ENCODE data around the gene DDX17.

The DDX17 gene

DNA sequence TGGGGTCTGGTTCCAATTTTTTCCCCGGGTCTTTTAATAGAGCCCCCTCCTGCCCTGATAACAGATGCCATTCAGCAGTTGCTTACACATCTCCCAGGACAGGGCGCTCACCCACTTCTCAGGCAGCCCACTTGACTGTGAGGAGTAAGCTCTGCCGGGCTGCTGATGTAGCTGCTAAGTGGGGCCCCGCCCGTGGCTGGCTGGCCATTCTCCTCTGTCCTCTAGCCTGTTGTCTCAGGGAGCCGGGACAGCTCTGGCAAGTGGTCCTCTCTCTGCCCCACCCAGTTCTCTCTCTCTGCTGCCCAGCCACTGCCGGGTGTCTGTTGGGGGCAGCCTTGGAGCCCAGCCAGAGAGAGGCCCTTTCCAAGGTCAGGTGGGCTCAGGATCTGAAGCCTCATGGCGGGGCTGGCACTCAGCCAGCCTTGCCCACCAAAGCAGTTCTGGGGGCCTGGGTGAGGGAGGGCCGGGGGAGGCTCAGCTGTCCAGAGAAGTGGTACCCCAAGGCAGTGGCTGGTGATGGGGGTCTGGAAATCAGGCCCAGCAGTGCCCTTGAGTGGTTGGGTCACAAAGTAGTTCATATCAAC is 60.0 kb downstream of the DDX17 start:
- no peak overlapping the region for H3K4me3 ChIP-seq (ENCODE audit: low read length in 2 of 2)
- H3K9me3 ChIP-seq (ENCODE audit: control insufficient read depth in 2 of 2, low read length in 2 of 2): no peaks in the 10 kb centered on the region
- H3K9ac ChIP-seq (ENCODE audit: low read length in 2 of 2): no peak overlapping the region
- no peak overlapping the region for H3K27ac ChIP-seq (ENCODE audit: low read length)
- H3K27me3 ChIP-seq (ENCODE audit: control insufficient read depth in 1 of 2, insufficient read depth in 2 of 2, low read length in 2 of 2): peaks cover 10 to 20% of the 10 kb centered on the region in 2 donors
- H3K4me1 ChIP-seq (ENCODE audit: control insufficient read depth, insufficient read depth, low read length): no peaks in the 10 kb centered on the region
- H3K36me3 ChIP-seq (ENCODE audit: control insufficient read depth in 2 of 2, insufficient read depth in 2 of 2, low read length in 2 of 2): no peaks in the 10 kb centered on the region

DNA sequence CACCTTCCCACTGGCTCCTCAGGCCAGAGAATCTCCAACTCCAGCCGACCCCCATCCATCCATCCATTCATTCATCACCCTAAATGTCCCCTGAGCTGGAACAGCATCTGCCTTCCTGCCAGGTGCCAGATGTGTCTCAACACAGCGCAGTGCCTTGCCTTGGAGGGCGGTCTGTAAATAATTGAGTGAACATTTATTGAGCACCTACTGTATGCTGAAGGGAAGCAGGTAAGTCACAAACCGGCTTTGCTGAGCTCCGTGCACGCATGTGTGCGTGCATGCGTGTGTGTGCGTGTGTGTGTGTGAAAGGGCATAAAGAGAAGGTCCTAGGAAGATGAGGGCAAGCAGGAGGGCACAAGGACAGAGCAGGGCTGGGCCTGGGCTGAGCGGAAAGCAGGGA is 61.3 kb downstream of the DDX17 start:
- Histone ChIP-seq H3K9ac (ENCODE audit: low read length in 2 of 2) (no peak overlapping the region), H3K9me3 (ENCODE audit: control insufficient read depth in 2 of 2, low read length in 2 of 2) (no peaks in the 10 kb centered on the region), H3K27ac (ENCODE audit: low read length) (no peak overlapping the region), H3K4me3 (ENCODE audit: low read length in 2 of 2) (no peak overlapping the region), H3K36me3 (ENCODE audit: control insufficient read depth in 2 of 2, insufficient read depth in 2 of 2, low read length in 2 of 2) (no peaks in the 10 kb centered on the region), H3K4me1 (ENCODE audit: control insufficient read depth, insufficient read depth, low read length) (no peaks in the 10 kb centered on the region), H3K27me3 (ENCODE audit: control insufficient read depth in 1 of 2, insufficient read depth in 2 of 2, low read length in 2 of 2) (peaks cover 5 to 14% of the 10 kb centered on the region in 2 donors)

- no peaks in the 10 kb centered on the region for H3K4me1 ChIP-seq (ENCODE audit: control insufficient read depth, insufficient read depth, low read length)
- H3K9me3 ChIP-seq (ENCODE audit: control insufficient read depth in 2 of 2, low read length in 2 of 2): no peaks in the 10 kb centered on the region
- no peak overlapping the region for H3K4me3 ChIP-seq (ENCODE audit: low read length in 2 of 2)
- no peaks in the 10 kb centered on the region for H3K36me3 ChIP-seq (ENCODE audit: control insufficient read depth in 2 of 2, insufficient read depth in 2 of 2, low read length in 2 of 2)
- H3K27ac ChIP-seq (ENCODE audit: low read length): no peak overlapping the region
- peaks cover 4 to 5% of the 10 kb centered on the region in 2 donors for H3K27me3 ChIP-seq (ENCODE audit: control insufficient read depth in 1 of 2, insufficient read depth in 2 of 2, low read length in 2 of 2)
- no peak overlapping the region for H3K9ac ChIP-seq (ENCODE audit: low read length in 2 of 2)
Measured at GRCh38 chr22:38443628-38444521, 62.2 kb downstream of the DDX17 start.

- Histone ChIP-seq H3K9ac (ENCODE audit: low read length in 2 of 2) (no peak overlapping the region), H3K4me3 (ENCODE audit: low read length in 2 of 2) (no peak overlapping the region), H3K9me3 (ENCODE audit: control insufficient read depth in 2 of 2, low read length in 2 of 2) (no peaks in the 10 kb centered on the region), H3K27ac (ENCODE audit: low read length) (no peak overlapping the region), H3K27me3 (ENCODE audit: control insufficient read depth in 1 of 2, insufficient read depth in 2 of 2, low read length in 2 of 2) (peaks cover 2 to 5% of the 10 kb centered on the region in 2 donors), H3K4me1 (ENCODE audit: control insufficient read depth, insufficient read depth, low read length) (no peaks in the 10 kb centered on the region), H3K36me3 (ENCODE audit: control insufficient read depth in 2 of 2, insufficient read depth in 2 of 2, low read length in 2 of 2) (no peaks in the 10 kb centered on the region)
Measured at GRCh38 chr22:38442967-38443627, 63.0 kb downstream of the DDX17 start.

GRCh38 chr22:38441620-38442287 is 64.4 kb downstream of the DDX17 start:
- H3K4me1 ChIP-seq (ENCODE audit: control insufficient read depth, insufficient read depth, low read length): no peaks in the 10 kb centered on the region
- H3K36me3 ChIP-seq (ENCODE audit: control insufficient read depth in 2 of 2, insufficient read depth in 2 of 2, low read length in 2 of 2): no peaks in the 10 kb centered on the region
- H3K27me3 ChIP-seq (ENCODE audit: control insufficient read depth in 1 of 2, insufficient read depth in 2 of 2, low read length in 2 of 2): peaks cover 2 to 5% of the 10 kb centered on the region in 2 donors
- H3K27ac ChIP-seq (ENCODE audit: low read length): no peak overlapping the region
- no peaks in the 10 kb centered on the region for H3K9me3 ChIP-seq (ENCODE audit: control insufficient read depth in 2 of 2, low read length in 2 of 2)
- no peak overlapping the region for H3K4me3 ChIP-seq (ENCODE audit: low read length in 2 of 2)
- H3K9ac ChIP-seq (ENCODE audit: low read length in 2 of 2): no peak overlapping the region

- H3K27ac ChIP-seq (ENCODE audit: low read length): no peak overlapping the region
- H3K36me3 ChIP-seq (ENCODE audit: control insufficient read depth in 2 of 2, insufficient read depth in 2 of 2, low read length in 2 of 2): no peaks in the 10 kb centered on the region
- no peak overlapping the region for H3K4me3 ChIP-seq (ENCODE audit: low read length in 2 of 2)
- H3K9ac ChIP-seq (ENCODE audit: low read length in 2 of 2): no peak overlapping the region
- no peaks in the 10 kb centered on the region for H3K9me3 ChIP-seq (ENCODE audit: control insufficient read depth in 2 of 2, low read length in 2 of 2)
- H3K4me1 ChIP-seq (ENCODE audit: control insufficient read depth, insufficient read depth, low read length): no peaks in the 10 kb centered on the region
- H3K27me3 ChIP-seq (ENCODE audit: control insufficient read depth in 1 of 2, insufficient read depth in 2 of 2, low read length in 2 of 2): no peaks in the 10 kb centered on the region
Measured at GRCh38 chr22:38440747-38441350, 65.3 kb downstream of the DDX17 start.

DNA sequence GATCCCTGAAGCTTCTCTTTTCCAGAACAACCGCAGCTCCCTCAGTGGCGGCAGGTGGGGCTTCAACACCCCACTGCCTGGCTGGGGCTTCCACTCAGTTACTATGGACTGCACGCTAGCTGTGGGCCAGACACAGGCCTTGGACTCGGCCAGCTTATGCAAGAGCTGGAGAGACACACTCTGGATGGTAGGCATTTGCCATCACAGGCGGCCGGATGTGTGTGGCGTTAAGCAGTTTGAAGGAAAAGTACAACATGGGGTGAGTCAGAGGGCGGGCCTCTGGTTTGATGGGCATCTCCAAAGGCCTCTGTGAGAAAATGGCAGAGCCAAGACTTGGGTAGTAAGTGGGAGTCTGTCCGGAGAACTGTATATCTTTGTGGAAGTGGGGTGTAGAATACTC is 68.7 kb downstream of the DDX17 start:
- Histone ChIP-seq H3K9ac (ENCODE audit: low read length in 2 of 2) (no peak overlapping the region), H3K36me3 (ENCODE audit: control insufficient read depth in 2 of 2, insufficient read depth in 2 of 2, low read length in 2 of 2) (no peaks in the 10 kb centered on the region), H3K9me3 (ENCODE audit: control insufficient read depth in 2 of 2, low read length in 2 of 2) (no peaks in the 10 kb centered on the region), H3K27ac (ENCODE audit: low read length) (no peak overlapping the region), H3K4me3 (ENCODE audit: low read length in 2 of 2) (no peak overlapping the region), H3K27me3 (ENCODE audit: control insufficient read depth in 1 of 2, insufficient read depth in 2 of 2, low read length in 2 of 2) (peaks cover 0 to 5% of the 10 kb centered on the region in 2 donors), H3K4me1 (ENCODE audit: control insufficient read depth, insufficient read depth, low read length) (no peaks in the 10 kb centered on the region)

DNA sequence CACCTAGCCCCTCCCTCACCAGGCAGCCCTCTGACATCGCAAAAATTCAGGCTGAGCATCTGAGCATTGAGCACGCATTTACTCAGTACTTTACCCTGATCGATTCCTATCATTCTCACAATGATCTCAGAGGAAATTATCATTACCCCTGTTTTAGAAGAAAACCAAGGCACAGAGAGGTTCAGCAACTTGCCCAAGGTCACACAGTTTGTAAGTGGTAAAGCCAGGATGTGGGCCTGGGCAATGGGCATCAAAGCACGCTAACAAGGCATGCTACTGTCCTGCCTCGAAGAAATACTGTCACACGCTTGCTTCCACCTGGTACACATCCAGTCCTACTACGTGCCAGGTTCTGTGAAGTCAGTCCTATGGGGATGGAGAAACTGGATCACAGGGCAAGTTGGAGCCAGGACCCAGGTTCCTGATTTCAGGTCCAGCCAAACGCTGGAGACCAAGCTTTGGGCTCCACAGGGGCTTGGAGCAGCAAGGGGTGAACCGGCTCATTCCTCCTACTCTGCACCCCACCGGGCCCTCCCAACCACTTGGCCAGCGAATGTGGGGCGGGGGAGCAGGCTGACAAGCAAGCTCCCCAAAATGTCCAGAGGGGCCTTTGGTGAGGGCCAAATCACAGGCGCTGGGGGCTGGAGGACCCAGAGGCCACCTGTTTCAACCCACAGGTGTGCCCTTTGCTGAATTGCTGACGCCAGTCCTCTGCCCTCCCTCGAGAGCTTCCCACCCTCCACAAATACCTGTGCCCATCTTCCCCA is 69.3 kb downstream of the DDX17 start:
- Histone ChIP-seq H3K9ac (ENCODE audit: low read length in 2 of 2) (no peak overlapping the region), H3K9me3 (ENCODE audit: control insufficient read depth in 2 of 2, low read length in 2 of 2) (no peaks in the 10 kb centered on the region), H3K27ac (ENCODE audit: low read length) (no peak overlapping the region), H3K36me3 (ENCODE audit: control insufficient read depth in 2 of 2, insufficient read depth in 2 of 2, low read length in 2 of 2) (no peaks in the 10 kb centered on the region), H3K4me3 (ENCODE audit: low read length in 2 of 2) (no peak overlapping the region), H3K4me1 (ENCODE audit: control insufficient read depth, insufficient read depth, low read length) (no peaks in the 10 kb centered on the region), H3K27me3 (ENCODE audit: control insufficient read depth in 1 of 2, insufficient read depth in 2 of 2, low read length in 2 of 2) (peaks cover 0 to 5% of the 10 kb centered on the region in 2 donors)

DNA sequence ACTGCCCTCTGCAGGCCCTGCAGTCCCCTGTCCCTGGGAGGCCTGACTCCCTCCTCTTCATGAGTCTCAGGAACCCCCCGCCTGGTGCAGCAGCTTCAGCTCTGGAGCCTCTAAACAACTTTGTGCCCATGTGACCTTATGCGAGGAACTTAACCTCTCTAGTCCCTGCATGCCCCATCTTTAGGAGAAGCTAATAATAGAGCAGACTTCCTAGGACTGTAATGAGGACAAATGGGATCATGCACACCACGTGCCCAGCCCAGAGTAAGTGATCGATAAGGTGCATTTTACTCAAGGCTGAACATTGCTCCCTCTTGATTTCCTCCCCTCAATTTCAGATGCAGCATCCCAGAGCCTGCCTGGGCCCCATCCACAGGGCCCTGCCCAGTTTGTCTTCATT is 70.1 kb downstream of the DDX17 start:
- Histone ChIP-seq H3K4me1 (ENCODE audit: control insufficient read depth, insufficient read depth, low read length) (no peaks in the 10 kb centered on the region), H3K9me3 (ENCODE audit: control insufficient read depth in 2 of 2, low read length in 2 of 2) (no peaks in the 10 kb centered on the region)

DNA sequence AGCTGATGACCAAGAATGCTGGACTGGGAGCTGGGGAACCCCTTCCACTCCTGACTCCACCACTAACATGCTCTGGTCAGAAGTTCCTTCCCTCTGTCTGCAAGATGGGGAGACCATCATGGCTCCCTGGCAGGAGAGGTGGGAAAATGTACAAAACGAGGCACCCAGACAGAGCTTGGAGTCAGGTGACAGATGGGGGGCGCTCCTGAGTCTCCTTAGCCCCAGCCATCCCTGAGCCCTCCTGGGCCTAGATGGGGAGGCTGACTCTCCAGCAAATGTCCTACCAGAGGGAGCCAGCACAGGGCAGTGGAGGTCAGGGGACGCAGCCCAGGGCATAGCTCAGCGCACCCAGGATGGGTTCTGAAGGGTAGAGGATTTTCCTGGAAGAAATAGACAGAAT is 71.1 kb downstream of the DDX17 start:
- no peak overlapping the region for H3K4me3 ChIP-seq (ENCODE audit: low read length in 2 of 2)
- no peaks in the 10 kb centered on the region for H3K4me1 ChIP-seq (ENCODE audit: control insufficient read depth, insufficient read depth, low read length)
- H3K9me3 ChIP-seq (ENCODE audit: control insufficient read depth in 2 of 2, low read length in 2 of 2): no peaks in the 10 kb centered on the region
- H3K27ac ChIP-seq (ENCODE audit: low read length): no peak overlapping the region
- H3K9ac ChIP-seq (ENCODE audit: low read length in 2 of 2): no peak overlapping the region
- H3K27me3 ChIP-seq (ENCODE audit: control insufficient read depth in 1 of 2, insufficient read depth in 2 of 2, low read length in 2 of 2): peaks cover 0 to 5% of the 10 kb centered on the region in 2 donors
- H3K36me3 ChIP-seq (ENCODE audit: control insufficient read depth in 2 of 2, insufficient read depth in 2 of 2, low read length in 2 of 2): no peaks in the 10 kb centered on the region

More for the DNA sequence above, 70.1 kb downstream of the DDX17 start:
- no peak overlapping the region for H3K27ac ChIP-seq (ENCODE audit: low read length)
- H3K27me3 ChIP-seq (ENCODE audit: control insufficient read depth in 1 of 2, insufficient read depth in 2 of 2, low read length in 2 of 2): peaks cover 0 to 5% of the 10 kb centered on the region in 2 donors
- no peak overlapping the region for H3K9ac ChIP-seq (ENCODE audit: low read length in 2 of 2)
- no peaks in the 10 kb centered on the region for H3K36me3 ChIP-seq (ENCODE audit: control insufficient read depth in 2 of 2, insufficient read depth in 2 of 2, low read length in 2 of 2)
- H3K4me3 ChIP-seq (ENCODE audit: low read length in 2 of 2): no peak overlapping the region
